ENCODE results near the gene FARP1. TPM values are rescaled to one million over a fixed set of nuclear protein-coding genes. Genes with fewer than 3 reads are reported as not detected.

FARP1 gene
- total RNA-seq, 2 donors from 2014 or later, result 1.0 to 2.2 TPM

- Mint-ChIP-seq H3K36me3 (peaks cover 6% of the 10 kb centered on the region), H3K4me1 (ENCODE audit: low read depth in 2 of 2) (peaks cover 0 to 2% of the 10 kb centered on the region in 2 donors), H3K9me3 (peaks cover 3% of the 10 kb centered on the region), H3K27me3 (peaks cover 18 to 49% of the 10 kb centered on the region in 2 donors), H3K4me3 (no peak overlapping the region), H3K27ac (no peak overlapping the region)
- ATAC-seq (no peak), DNase-seq (ENCODE audit: low spot score) (no peak)
Measured at GRCh38 chr13:98420554-98421175, 277.8 kb downstream of the FARP1 start.

GRCh38 chr13:98422046-98422445 lies 279.2 kb downstream of the FARP1 start:
- H3K4me3 Mint-ChIP-seq, result no peak overlapping the region
- ATAC-seq (peak in 1 of 2 donors; percentile 16), DNase-seq (ENCODE audit: low spot score) (no peak)
- H3K9me3 Mint-ChIP-seq, result peaks cover 1% of the 10 kb centered on the region
- H3K36me3 Mint-ChIP-seq, result peaks cover 2% of the 10 kb centered on the region
- no peak overlapping the region for H3K27ac Mint-ChIP-seq
- peaks cover 20 to 53% of the 10 kb centered on the region in 2 donors for H3K27me3 Mint-ChIP-seq
- H3K4me1 Mint-ChIP-seq (ENCODE audit: low read depth in 2 of 2), result peaks cover 0 to 2% of the 10 kb centered on the region in 2 donors

GRCh38 chr13:98423417-98423816 lies 280.5 kb downstream of the FARP1 start:
- Mint-ChIP-seq H3K27ac (no peak overlapping the region), H3K27me3 (peaks cover 23 to 50% of the 10 kb centered on the region in 2 donors), H3K4me1 (ENCODE audit: low read depth in 2 of 2) (peaks cover 0 to 2% of the 10 kb centered on the region in 2 donors), H3K4me3 (no peak overlapping the region), H3K9me3 (no peaks in the 10 kb centered on the region), H3K36me3 (no peaks in the 10 kb centered on the region)
- ATAC-seq (no peak), DNase-seq (ENCODE audit: low spot score) (no peak)

GRCh38 chr13:98427331-98427995 lies 284.6 kb downstream of the FARP1 start:
- H3K4me3 Mint-ChIP-seq, result no peak overlapping the region

GRCh38 chr13:98428256-98428966 lies 285.5 kb downstream of the FARP1 start:
- peaks cover 0 to 2% of the 10 kb centered on the region in 2 donors for H3K4me1 Mint-ChIP-seq (ENCODE audit: low read depth in 2 of 2)
- DNase-seq (ENCODE audit: low spot score), result no peak

More at GRCh38 chr13:98427331-98427995, 284.6 kb downstream of the FARP1 start:
- ATAC-seq, result no peak
- peaks cover 0 to 2% of the 10 kb centered on the region in 2 donors for H3K4me1 Mint-ChIP-seq (ENCODE audit: low read depth in 2 of 2)
- no peaks in the 10 kb centered on the region for H3K9me3 Mint-ChIP-seq
- no peak for DNase-seq (ENCODE audit: low spot score)
- H3K27me3 Mint-ChIP-seq, result peaks cover 26 to 32% of the 10 kb centered on the region in 2 donors
- no peak overlapping the region for H3K27ac Mint-ChIP-seq
- no peaks in the 10 kb centered on the region for H3K36me3 Mint-ChIP-seq

GRCh38 chr13:98429081-98429480 lies 286.2 kb downstream of the FARP1 start:
- no peaks in the 10 kb centered on the region for H3K9me3 Mint-ChIP-seq
- H3K27ac Mint-ChIP-seq, result no peak overlapping the region
- no peaks in the 10 kb centered on the region for H3K4me1 Mint-ChIP-seq (ENCODE audit: low read depth in 2 of 2)
- DNase-seq (ENCODE audit: low spot score) (no peak), ATAC-seq (no peak)
- no peaks in the 10 kb centered on the region for H3K36me3 Mint-ChIP-seq
- peaks cover 21 to 23% of the 10 kb centered on the region in 2 donors for H3K27me3 Mint-ChIP-seq
- H3K4me3 Mint-ChIP-seq, result no peak overlapping the region

More at GRCh38 chr13:98428256-98428966, 285.5 kb downstream of the FARP1 start:
- Mint-ChIP-seq H3K9me3 (no peaks in the 10 kb centered on the region), H3K27ac (no peak overlapping the region), H3K4me3 (no peak overlapping the region), H3K36me3 (no peaks in the 10 kb centered on the region), H3K27me3 (peaks cover 26 to 30% of the 10 kb centered on the region in 2 donors)
- no peak for ATAC-seq

GRCh38 chr13:98429531-98429930 lies 286.6 kb downstream of the FARP1 start:
- no peak overlapping the region for H3K27ac Mint-ChIP-seq
- ATAC-seq (no peak), DNase-seq (ENCODE audit: low spot score) (no peak)
- peaks cover 21 to 22% of the 10 kb centered on the region in 2 donors for H3K27me3 Mint-ChIP-seq
- no peaks in the 10 kb centered on the region for H3K36me3 Mint-ChIP-seq
- H3K4me1 Mint-ChIP-seq (ENCODE audit: low read depth in 2 of 2), result no peaks in the 10 kb centered on the region
- H3K9me3 Mint-ChIP-seq, result no peaks in the 10 kb centered on the region
- no peak overlapping the region for H3K4me3 Mint-ChIP-seq

GRCh38 chr13:98429977-98430736 lies 287.3 kb downstream of the FARP1 start:
- H3K4me3 Mint-ChIP-seq, result no peak overlapping the region
- no peaks in the 10 kb centered on the region for H3K4me1 Mint-ChIP-seq (ENCODE audit: low read depth in 2 of 2)
- peaks cover 21 to 22% of the 10 kb centered on the region in 2 donors for H3K27me3 Mint-ChIP-seq
- no peak for DNase-seq (ENCODE audit: low spot score)
- H3K9me3 Mint-ChIP-seq, result no peaks in the 10 kb centered on the region
- no peaks in the 10 kb centered on the region for H3K36me3 Mint-ChIP-seq
- no peak for ATAC-seq
- no peak overlapping the region for H3K27ac Mint-ChIP-seq

GRCh38 chr13:98432638-98433037 lies 289.7 kb downstream of the FARP1 start:
- Mint-ChIP-seq H3K4me3 (no peak overlapping the region), H3K36me3 (no peaks in the 10 kb centered on the region), H3K27ac (no peak overlapping the region), H3K4me1 (ENCODE audit: low read depth in 2 of 2) (no peaks in the 10 kb centered on the region), H3K9me3 (no peaks in the 10 kb centered on the region), H3K27me3 (peaks cover 10 to 18% of the 10 kb centered on the region in 2 donors)
- DNase-seq (ENCODE audit: low spot score) (no peak), ATAC-seq (no peak)

- Mint-ChIP-seq H3K27ac (no peak overlapping the region), H3K27me3 (peaks cover 3 to 12% of the 10 kb centered on the region in 2 donors), H3K4me1 (ENCODE audit: low read depth in 2 of 2) (no peaks in the 10 kb centered on the region), H3K9me3 (no peaks in the 10 kb centered on the region), H3K36me3 (no peaks in the 10 kb centered on the region), H3K4me3 (no peak overlapping the region)
- no peak for DNase-seq (ENCODE audit: low spot score)
- ATAC-seq, result no peak
Measured at GRCh38 chr13:98433654-98434053, 290.8 kb downstream of the FARP1 start.

- H3K4me1 Mint-ChIP-seq (ENCODE audit: low read depth in 2 of 2), result no peaks in the 10 kb centered on the region
- no peaks in the 10 kb centered on the region for H3K36me3 Mint-ChIP-seq
- peaks cover 0 to 12% of the 10 kb centered on the region in 2 donors for H3K27me3 Mint-ChIP-seq
- no peak overlapping the region for H3K4me3 Mint-ChIP-seq
- no peak overlapping the region for H3K27ac Mint-ChIP-seq
- DNase-seq (ENCODE audit: low spot score), result no peak
- H3K9me3 Mint-ChIP-seq, result no peaks in the 10 kb centered on the region
- ATAC-seq, result no peak
Measured at GRCh38 chr13:98434060-98434459, 291.2 kb downstream of the FARP1 start.

GRCh38 chr13:98435376-98435775 lies 292.5 kb downstream of the FARP1 start:
- peaks cover 0 to 10% of the 10 kb centered on the region in 2 donors for H3K27me3 Mint-ChIP-seq
- no peaks in the 10 kb centered on the region for H3K36me3 Mint-ChIP-seq
- H3K4me1 Mint-ChIP-seq (ENCODE audit: low read depth in 2 of 2), result no peaks in the 10 kb centered on the region
- H3K27ac Mint-ChIP-seq, result no peak overlapping the region
- ATAC-seq (no peak), DNase-seq (ENCODE audit: low spot score) (no peak)
- no peak overlapping the region for H3K4me3 Mint-ChIP-seq
- H3K9me3 Mint-ChIP-seq, result no peaks in the 10 kb centered on the region

- DNase-seq (ENCODE audit: low spot score) (no peak), ATAC-seq (no peak)
- Mint-ChIP-seq H3K4me1 (ENCODE audit: low read depth in 2 of 2) (no peaks in the 10 kb centered on the region), H3K36me3 (no peaks in the 10 kb centered on the region), H3K4me3 (no peak overlapping the region), H3K27ac (no peak overlapping the region), H3K9me3 (no peaks in the 10 kb centered on the region), H3K27me3 (peaks cover 0 to 7% of the 10 kb centered on the region in 2 donors)
Measured at GRCh38 chr13:98436233-98436910, 293.5 kb downstream of the FARP1 start.

Measured in natural killer cell treated with Interleukin-12 subunit alpha and Interleukin-12 subunit beta and Interleukin-15 and Interleukin-18, amount 100 ng/mL, for 72 hours (primary cell).